OCI-LY1 (cell line): ENCODE results near the gene BLM.

Source experiments
- H2AFZ ChIP-seq: fragments of 200-600 bp; sonication (generic), shearing (Covaris generic); 2 replicates; pipeline ENCODE4 v1.6.0; 2014; ENCODE audit warnings: antibody characterized with exemption, mild to moderate bottlenecking, low read length
- H3F3A ChIP-seq: fragments of 200-600 bp; sonication (generic), shearing (Covaris generic); 2 replicates; pipeline ENCODE4 v1.6.0; 2014; ENCODE audit warnings: mild to moderate bottlenecking, antibody characterized with exemption, low read length, moderate library complexity; ENCODE audit not compliant: insufficient read depth
- H3K27ac ChIP-seq: fragments of 200-600 bp; sonication (generic); 2 replicates; pipeline ENCODE4 v1.5.1; 2014; ENCODE audit warnings: low read length, mixed run types, mild to moderate bottlenecking, low read depth; ENCODE audit not compliant: poor library complexity, severe bottlenecking
- H3K27me3 ChIP-seq: fragments of 200-600 bp; sonication (generic); 2 replicates; pipeline ENCODE4 v1.6.0; 2014; ENCODE audit warnings: antibody characterized with exemption, mild to moderate bottlenecking, low read length, moderate library complexity; ENCODE audit not compliant: insufficient read depth
- H3K36me3 ChIP-seq: fragments of 200-600 bp; sonication (generic); 2 replicates; pipeline ENCODE4 v1.6.1; 2014; ENCODE audit warnings: mild to moderate bottlenecking, antibody characterized with exemption, low read length, moderate library complexity, mixed read lengths; ENCODE audit not compliant: insufficient read depth
- H3K4me1 ChIP-seq: fragments of 200-600 bp; sonication (generic); 2 replicates; pipeline ENCODE4 v1.5.1; 2014; ENCODE audit warnings: mild to moderate bottlenecking, low read length, moderate library complexity; ENCODE audit not compliant: insufficient read depth, severe bottlenecking
- H3K4me2 ChIP-seq: fragments of 200-600 bp; sonication (generic), shearing (Covaris generic); 2 replicates; pipeline ENCODE4 v1.6.1; 2014; ENCODE audit warnings: low read length
- H3K4me3 ChIP-seq: fragments of 200-600 bp; sonication (generic); 2 replicates; pipeline ENCODE4 v1.5.1; 2014; ENCODE audit warnings: low read length, low read depth, mild to moderate bottlenecking, mixed read lengths; ENCODE audit not compliant: poor library complexity, severe bottlenecking
- H3K79me2 ChIP-seq: fragments of 200-600 bp; shearing (Covaris generic); 2 replicates; pipeline ENCODE4 v1.6.1; 2016; ENCODE audit warnings: mixed run types, low read length, mixed read lengths; ENCODE audit not compliant: insufficient read depth
- H3K9ac ChIP-seq: fragments of 200-600 bp; sonication (generic), shearing (Covaris generic); 2 replicates; pipeline ENCODE4 v1.6.1; 2014; ENCODE audit warnings: mild to moderate bottlenecking, low read length, mixed read lengths
- H3K9me2 ChIP-seq: fragments of 200-600 bp; sonication (generic), shearing (Covaris generic); 2 replicates; pipeline ENCODE4 v1.6.1; 2014; ENCODE audit warnings: low read depth, mild to moderate bottlenecking, low read length, mixed read lengths
- H3K9me3 ChIP-seq: fragments of 200-600 bp; shearing (Covaris generic); 2 replicates; pipeline ENCODE4 v1.6.1; 2014; ENCODE audit warnings: low read length, mixed read lengths
- H4K20me1 ChIP-seq: fragments of 200-600 bp; sonication (generic), shearing (Covaris generic); 2 replicates; pipeline ENCODE4 v1.6.0; 2016; ENCODE audit warnings: mild to moderate bottlenecking, low read length; ENCODE audit not compliant: insufficient read depth
- CTCF ChIP-seq: fragments of 200-600 bp; sonication (generic), shearing (Covaris generic); IDR thresholded peaks from 2 replicates; pipeline ENCODE4 v1.5.1; 2017; ENCODE audit warnings: mild to moderate bottlenecking, antibody characterized with exemption, low read length, moderate library complexity, mixed read lengths
- EZH2 ChIP-seq: fragments of 200-600 bp; sonication (generic), shearing (Covaris generic); IDR thresholded peaks from 2 replicates; pipeline ENCODE4 v1.8.0; 2017; ENCODE audit warnings: borderline replicate concordance, mixed run types, mild to moderate bottlenecking, antibody characterized with exemption, low read length, moderate library complexity, mixed read lengths

The BLM gene

GRCh38 chr15:90756916-90757315 is 39.8 kb downstream of the BLM start:
- H3K4me1 ChIP-seq = no peaks in the 10 kb centered on the region
- peaks cover 82% of the 10 kb centered on the region for H3K36me3 ChIP-seq
- no peaks in the 10 kb centered on the region for H3K27me3 ChIP-seq
- no peak overlapping the region for H3K4me2 ChIP-seq
- no peaks in the 10 kb centered on the region for H4K20me1 ChIP-seq
- H3K9me3 ChIP-seq = no peaks in the 10 kb centered on the region
- TF ChIP-seq CTCF (no peak), EZH2 (no peak)
- no peaks in the 10 kb centered on the region for H3K9me2 ChIP-seq
- no peak overlapping the region for H3K27ac ChIP-seq
- no peaks in the 10 kb centered on the region for H3K79me2 ChIP-seq
- H3K4me3 ChIP-seq = no peak overlapping the region
- H2AFZ ChIP-seq = no peak overlapping the region
- H3F3A ChIP-seq = 0 out of 2 replicates have a peak, but pooled peaks cover 6% of the 10 kb centered on the region
- no peak overlapping the region for H3K9ac ChIP-seq

GRCh38 chr15:90757461-90757860 is 40.3 kb downstream of the BLM start:
- H3K9me2 ChIP-seq = no peaks in the 10 kb centered on the region
- no peaks in the 10 kb centered on the region for H3K79me2 ChIP-seq
- TF ChIP-seq CTCF = no peak
- no peak for TF ChIP-seq EZH2
- 0 out of 2 replicates have a peak, but pooled peaks cover 6% of the 10 kb centered on the region for H3F3A ChIP-seq
- H3K36me3 ChIP-seq = peaks cover 82% of the 10 kb centered on the region
- H3K27me3 ChIP-seq = no peaks in the 10 kb centered on the region
- H4K20me1 ChIP-seq = no peaks in the 10 kb centered on the region
- no peaks in the 10 kb centered on the region for H3K9me3 ChIP-seq
- H3K4me2 ChIP-seq = no peak overlapping the region
- no peak overlapping the region for H3K4me3 ChIP-seq
- no peak overlapping the region for H3K9ac ChIP-seq
- no peak overlapping the region for H2AFZ ChIP-seq
- no peak overlapping the region for H3K27ac ChIP-seq
- no peaks in the 10 kb centered on the region for H3K4me1 ChIP-seq

- H3K79me2 ChIP-seq = no peaks in the 10 kb centered on the region
- no peak overlapping the region for H2AFZ ChIP-seq
- TF ChIP-seq CTCF = no peak
- no peak for TF ChIP-seq EZH2
- H3K4me3 ChIP-seq = no peak overlapping the region
- H4K20me1 ChIP-seq = no peaks in the 10 kb centered on the region
- H3K9ac ChIP-seq = no peak overlapping the region
- H3K36me3 ChIP-seq = peaks cover 80% of the 10 kb centered on the region
- H3K9me3 ChIP-seq = no peaks in the 10 kb centered on the region
- no peaks in the 10 kb centered on the region for H3K9me2 ChIP-seq
- H3K27ac ChIP-seq = no peak overlapping the region
- H3K4me1 ChIP-seq = no peaks in the 10 kb centered on the region
- no peaks in the 10 kb centered on the region for H3K27me3 ChIP-seq
- no peaks in the 10 kb centered on the region for H3F3A ChIP-seq
- H3K4me2 ChIP-seq = no peak overlapping the region
Measured at GRCh38 chr15:90760661-90761232, 43.6 kb downstream of the BLM start.
